Activated CD8-positive, alpha-beta memory T cell treated with anti-CD3 and anti-CD28 coated beads for 1 hour (primary cell): ENCODE data around the gene CEP170B.
"Not testable (repeated sequence)": the region's sequence is repeated elsewhere in the genome, so short reads cannot be mapped to it uniquely, and the experiment has no call there.

Experiments
- DNase-seq, 2 donors: peaks; one replicate each; pipeline ENCODE4 v3.0.0-alpha.2; 2020; ENCODE audit warnings: low read depth in 1 of 2; ENCODE audit errors: extremely low read depth in 1 of 2

CEP170B gene

DNA sequence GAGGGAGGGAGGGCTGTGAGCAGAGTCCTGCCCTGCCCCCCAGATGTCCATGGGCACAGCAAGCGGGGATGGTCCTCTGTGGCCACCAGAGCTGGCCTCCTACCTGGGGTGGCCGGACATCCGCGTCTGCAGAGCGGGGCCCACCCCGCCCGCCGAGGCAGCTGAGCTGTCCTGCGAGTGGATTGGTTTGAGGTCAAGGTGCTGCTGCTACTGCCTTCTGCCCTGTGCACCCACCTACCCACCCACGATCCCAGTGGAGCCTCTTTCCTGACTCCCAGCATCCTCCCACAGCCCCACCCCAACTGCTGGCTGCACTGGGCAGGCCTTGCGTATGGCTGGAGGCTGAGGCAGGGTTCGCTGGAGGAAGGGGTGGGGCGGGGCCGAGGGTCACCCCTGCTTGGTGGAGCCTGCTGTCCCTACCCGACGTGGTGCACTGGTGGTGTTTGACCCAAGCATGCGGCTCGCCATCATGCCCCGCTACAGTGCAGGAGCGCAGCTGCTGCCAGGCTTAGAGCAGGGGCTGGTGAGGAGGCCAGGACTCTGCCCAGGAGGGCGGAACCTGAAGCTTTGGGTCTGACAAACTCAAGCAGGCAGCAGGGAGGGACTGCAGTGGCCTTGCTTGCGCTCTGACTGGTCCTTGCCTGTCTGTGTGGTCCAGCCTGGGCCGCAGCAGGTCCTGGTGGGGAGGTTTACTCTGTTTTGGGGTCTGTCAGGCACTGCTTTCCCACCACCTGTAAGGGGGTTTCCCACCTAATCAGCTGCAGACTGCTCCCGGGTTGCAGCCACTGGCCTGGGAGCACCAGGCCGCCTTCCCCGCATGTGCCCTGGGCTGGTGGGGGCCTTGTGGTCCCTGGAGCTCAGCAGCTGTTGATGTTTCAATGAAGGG lies 23.7 kb downstream of the CEP170B start:
- DNase-seq, result no peak

DNA sequence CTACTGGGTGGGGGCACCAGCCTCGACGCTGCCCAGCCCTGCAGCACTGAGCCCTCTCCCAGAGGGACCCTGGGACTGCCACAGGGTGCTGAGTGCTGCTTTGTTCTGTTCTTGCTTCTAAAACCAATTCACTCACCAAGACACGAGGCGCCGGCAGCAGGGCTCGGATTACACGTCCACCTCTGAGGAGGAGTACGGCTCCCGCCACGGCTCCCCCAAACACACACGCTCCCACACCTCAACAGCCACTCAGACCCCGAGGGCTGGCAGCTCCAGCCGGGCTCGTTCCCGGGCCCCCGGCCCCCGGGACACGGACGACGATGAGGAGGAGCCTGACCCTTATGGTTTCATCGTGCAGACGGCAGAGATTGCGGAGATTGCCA lies 24.3 kb downstream of the CEP170B start:
- DNase-seq, result no peak

- DNase-seq, result not testable (repeated sequence)
Measured at GRCh38 chr14:104890292-104890691, 25.2 kb downstream of the CEP170B start.

- DNase-seq, result no peak
Measured at GRCh38 chr14:104891121-104891551, 26.1 kb downstream of the CEP170B start.

- no peak for DNase-seq
Measured at GRCh38 chr14:104891664-104892530, 26.8 kb downstream of the CEP170B start.

GRCh38 chr14:104892531-104893434 lies 27.7 kb downstream of the CEP170B start:
- DNase-seq, result no peak

GRCh38 chr14:104893435-104894207 lies 28.6 kb downstream of the CEP170B start:
- DNase-seq, result no peak

GRCh38 chr14:104894331-104895206 lies 29.5 kb downstream of the CEP170B start:
- no peak for DNase-seq

- no peak for DNase-seq
Measured at GRCh38 chr14:104895207-104895785, 30.2 kb downstream of the CEP170B start.

DNA sequence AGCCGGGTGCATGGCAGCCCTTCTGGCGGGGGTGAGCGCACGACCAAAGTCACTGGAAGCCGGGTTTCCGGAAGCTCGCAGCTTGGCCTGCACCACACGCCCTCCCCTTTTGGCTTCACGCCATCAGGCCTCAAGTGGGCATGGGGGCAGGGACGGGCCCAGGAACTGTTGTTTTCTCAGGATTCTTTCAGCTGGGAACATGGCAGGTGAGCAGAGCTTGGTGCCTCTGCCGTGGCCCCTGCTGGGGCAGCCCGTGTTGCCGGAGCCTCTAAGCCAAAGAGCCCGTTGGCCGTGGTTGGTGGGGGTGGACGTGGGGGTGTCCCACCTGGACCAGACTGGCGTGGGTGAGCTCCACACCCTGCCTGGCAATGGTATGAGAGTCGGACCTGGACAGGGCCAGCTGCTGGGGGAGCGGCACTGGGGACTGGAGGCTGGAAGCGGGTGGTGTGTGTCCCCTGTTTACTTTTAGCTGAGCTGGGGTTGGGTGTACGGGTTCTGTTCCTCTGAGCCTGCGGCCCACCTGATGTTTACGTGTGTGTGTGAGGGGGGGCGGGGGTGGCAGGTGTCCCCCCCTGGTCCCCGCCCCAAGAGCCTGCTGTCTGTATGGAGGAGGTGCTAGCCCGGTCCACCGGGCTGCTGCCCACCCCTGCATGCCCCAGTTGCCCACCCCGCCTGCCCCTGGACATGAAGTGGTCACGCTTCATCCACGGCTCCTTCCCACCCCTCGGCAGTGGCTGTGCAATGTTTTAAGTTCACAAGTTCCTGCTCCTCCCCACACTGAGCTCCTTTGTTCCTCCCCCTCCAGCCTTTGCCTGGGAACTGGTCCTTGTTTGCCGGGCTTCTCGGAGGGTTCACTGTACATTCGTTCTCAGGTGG lies 31.0 kb downstream of the CEP170B start:
- no peak for DNase-seq

DNA sequence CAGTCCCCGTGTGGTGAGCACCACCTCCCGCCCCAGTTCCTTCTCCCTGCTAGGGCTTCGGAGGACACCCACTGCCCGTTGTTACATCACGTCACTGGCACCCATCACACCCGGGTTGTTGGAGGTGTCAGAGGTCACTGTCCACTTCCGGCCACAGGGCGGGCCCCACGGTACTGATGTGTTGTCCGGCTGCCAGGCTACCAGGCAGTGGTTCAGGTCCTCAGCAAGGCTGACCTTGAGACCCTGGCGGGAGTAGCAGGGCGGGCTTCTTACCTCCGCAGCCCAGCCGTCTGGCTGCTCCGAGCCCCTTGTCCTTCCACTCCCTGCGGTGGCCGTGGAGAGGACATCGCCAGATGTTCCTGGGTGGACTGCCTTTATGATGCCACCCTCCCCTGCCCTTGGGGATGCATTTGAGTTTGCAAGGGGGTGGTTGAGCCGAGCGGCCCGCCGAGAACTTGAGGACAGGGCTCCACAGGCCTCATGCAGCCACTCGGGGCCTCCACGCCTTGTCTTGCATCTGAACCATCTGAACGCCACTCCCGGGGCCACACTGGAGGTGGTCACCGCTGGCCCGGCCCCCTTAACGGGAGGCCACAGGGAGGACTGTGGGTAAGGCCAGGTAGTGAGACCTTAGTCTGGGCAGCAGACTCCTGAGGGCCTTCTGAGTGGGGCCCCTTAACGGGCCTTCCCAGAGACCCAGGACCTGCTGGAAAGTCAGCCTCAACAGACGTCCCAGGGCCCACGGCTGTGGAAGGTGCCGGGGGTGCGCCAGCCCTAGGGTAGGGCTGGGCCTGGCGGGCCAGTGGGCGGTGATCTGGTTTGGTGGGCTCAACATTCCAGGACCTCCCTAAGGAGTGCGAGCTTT lies 32.5 kb downstream of the CEP170B start:
- DNase-seq, result no peak

GRCh38 chr14:104898195-104898558 lies 33.1 kb downstream of the CEP170B start:
- DNase-seq, result no peak

- DNase-seq, result no peak
Measured at GRCh38 chr14:104898870-104899510, 33.9 kb downstream of the CEP170B start.

DNA sequence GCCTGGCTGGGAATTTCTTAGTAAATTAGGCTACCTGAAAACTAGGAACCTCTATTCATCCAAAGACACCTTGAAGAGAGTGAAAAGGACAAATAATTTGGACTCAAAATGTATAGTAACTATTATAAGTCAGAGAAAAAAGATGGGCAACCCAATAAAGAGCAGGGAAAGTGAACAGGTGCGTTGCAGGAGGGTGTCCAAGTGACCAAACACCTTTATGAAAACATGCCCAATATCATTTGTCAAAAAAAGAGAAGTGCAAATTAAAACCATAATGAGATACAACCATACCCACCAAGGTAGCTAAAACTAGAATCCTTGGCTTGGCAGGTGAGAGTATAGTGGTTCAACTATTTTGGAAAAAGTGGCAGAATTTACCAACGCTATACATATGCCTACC lies 34.7 kb downstream of the CEP170B start:
- no peak for DNase-seq

DNA sequence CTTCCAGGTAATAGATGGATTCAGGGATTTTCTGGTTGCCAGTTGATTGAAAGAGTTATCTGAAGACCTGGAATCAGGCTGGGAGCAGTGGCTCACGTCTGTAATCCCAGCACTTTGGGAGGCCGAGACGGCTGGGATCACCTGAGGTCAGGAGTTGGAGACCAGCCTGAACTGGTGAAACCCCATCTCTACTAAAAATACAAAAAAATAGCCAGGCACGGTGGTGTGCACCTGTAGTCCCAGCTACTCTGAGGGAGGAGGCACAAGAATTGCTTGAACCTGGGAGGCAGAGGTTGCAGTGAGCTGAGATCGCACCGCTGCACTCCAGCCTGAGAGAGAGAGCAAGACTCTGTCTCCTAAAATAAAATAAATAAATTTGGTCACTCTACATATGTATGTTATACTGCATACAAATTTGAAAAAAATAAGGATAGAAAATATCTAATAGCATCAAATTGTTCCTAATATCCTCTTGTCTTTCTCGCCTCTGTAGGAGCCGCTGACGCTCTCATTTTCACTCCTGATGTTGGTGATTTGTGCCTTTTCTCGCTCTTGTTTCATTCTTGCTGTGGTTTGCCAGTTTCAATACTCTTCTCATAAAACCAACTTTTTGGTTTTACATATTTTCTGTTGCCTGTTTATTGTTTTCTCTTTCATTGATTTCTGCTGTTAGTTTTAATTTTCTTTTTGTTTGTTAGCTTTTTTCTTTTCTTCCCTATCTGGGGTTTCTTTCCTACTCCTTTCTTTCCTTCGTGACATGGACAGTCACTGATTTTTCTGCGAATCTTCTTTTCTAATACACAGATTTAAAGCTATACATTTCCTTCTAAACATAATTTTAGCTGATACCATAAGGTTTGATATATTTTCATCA lies 35.8 kb downstream of the CEP170B start:
- DNase-seq, result no peak
